Mammary epithelial cell (primary cell): Measurements from ENCODE around the gene FUOM.

Source experiments
- CTCF ChIP-seq, 2 donors: IDR thresholded peaks in 1 of 2; conservative IDR thresholded peaks in 1 of 2; 2 replicates each; pipeline ENCODE4 v1.5.1; 2011 to 2012; ENCODE audit warnings: inconsistent platforms in 2 of 2, low read length in 2 of 2, mild to moderate bottlenecking in 2 of 2, control low read depth in 1 of 2, low read depth in 1 of 2; ENCODE audit not compliant: insufficient read depth in 1 of 2; ENCODE audit errors: extremely low read depth in 1 of 2
- EZH2 ChIP-seq: IDR thresholded peaks from 2 replicates; pipeline ENCODE4 v1.6.1; 2012; ENCODE audit warnings: low read length, inconsistent platforms, borderline replicate concordance

GRCh38 chr10:133384071-133384470, 26.3 kb upstream of the FUOM start:
- TF ChIP-seq CTCF (conservative IDR thresholded peaks at IDR 0.05 in 1 of 2, IDR thresholded peaks at IDR 0.05 in 1 of 2; ENCODE audit: extremely low read depth in 1 of 2, insufficient read depth in 1 of 2, low read depth in 1 of 2, low read length in 2 of 2) (no peak), EZH2 (no peak)
